ENCODE measurements around the gene OR4E1.
"Not testable (repeated sequence)": the region's sequence is repeated elsewhere in the genome, so short reads cannot be mapped to it uniquely, and the experiment has no call there.

- TF ChIP-seq CTCF (IDR thresholded peaks at IDR 0.05; ENCODE audit: low read length); EZH2phosphoT487 (IDR thresholded peaks at IDR 0.05; ENCODE audit: low read length); EZH2 (optimal IDR thresholded peaks at IDR 0.05; ENCODE audit: low read depth, low read length): not testable (repeated sequence)
Observed at GRCh38 chr14:21698538-21698937, 24.9 kb upstream of the OR4E1 start.
